HG02973 (cell line): ENCODE measurements around the gene ADM5.

Experiments
- ATAC-seq: cut with Tn5 transposase; IDR thresholded peaks from one replicate; pipeline ENCODE4 v1.9.1; 2021; ENCODE audit warnings: moderate library complexity; ENCODE audit not compliant: unreplicated experiment

ADM5 gene

GRCh38 chr19:49658139-49658517, 31.3 kb upstream of the ADM5 start:
- ATAC-seq = no peak

- ATAC-seq = no peak
These were observed 30.6 kb upstream of the ADM5 start for GRCh38 chr19:49658566-49659442.

GRCh38 chr19:49660338-49660961, 28.9 kb upstream of the ADM5 start:
- ATAC-seq = no peak

- no peak for ATAC-seq
These were observed 27.4 kb upstream of the ADM5 start for GRCh38 chr19:49662011-49662410.

GRCh38 chr19:49663224-49663623, 26.2 kb upstream of the ADM5 start:
- no peak for ATAC-seq

GRCh38 chr19:49664171-49665035, 25.0 kb upstream of the ADM5 start:
- no peak for ATAC-seq

- no peak for ATAC-seq
These were observed 24.4 kb upstream of the ADM5 start for GRCh38 chr19:49665036-49665350.

GRCh38 chr19:49665351-49666119, 23.9 kb upstream of the ADM5 start, which contains the start of the genes BCL2L12 and IRF3:
TSS of gene BCL2L12 (plus strand) at chr19:49665933. CDS start at chr19:49666693, 760 bp downstream.
TSS of gene IRF3 (minus strand) at chr19:49665857. CDS start at chr19:49664838, 1,019 bp downstream.
- ATAC-seq = peak; percentile 74

- ATAC-seq = no peak
These were observed 23.3 kb upstream of the ADM5 start for GRCh38 chr19:49666120-49666444.

GRCh38 chr19:49667473-49667872, 21.9 kb upstream of the ADM5 start:
- no peak for ATAC-seq

GRCh38 chr19:49669516-49669915, 19.9 kb upstream of the ADM5 start:
- no peak for ATAC-seq

GRCh38 chr19:49672131-49672919, 17.1 kb upstream of the ADM5 start:
- ATAC-seq = no peak

GRCh38 chr19:49676136-49676783, 13.1 kb upstream of the ADM5 start:
- ATAC-seq = no peak

GRCh38 chr19:49676784-49677230, 12.6 kb upstream of the ADM5 start:
- peak; percentile 59 for ATAC-seq

GRCh38 chr19:49677231-49677900, 12.0 kb upstream of the ADM5 start, which contains the start of gene PRMT1:
TSS of gene PRMT1 (plus strand) at chr19:49677271. CDS start at chr19:49677281, 10 bp downstream.
- no peak for ATAC-seq

GRCh38 chr19:49677901-49678674, 11.3 kb upstream of the ADM5 start:
- no peak for ATAC-seq

- ATAC-seq = no peak
These were observed 10.2 kb upstream of the ADM5 start for GRCh38 chr19:49678985-49679770.
